IMR-90 (cell line): Measurements from ENCODE around the gene CPAMD8. TPM values are rescaled to one million over a fixed set of nuclear protein-coding genes. Genes with fewer than 3 reads are reported as not detected.

Experiments used
- ATAC-seq: fragments of 200-7000 bp; cut with Tn5 transposase; 2 replicates; pipeline ENCODE4 v1.9.1; 2020; ENCODE audit warnings: low read depth, mild to moderate bottlenecking, moderate library complexity
- BruUV-seq: library from RNA; stranded (reverse); fragments of 400-500 nt; replicated peaks from 2 replicates; lab custom pipeline; 2021; lab: Mats Ljungman, UMichigan
- CTCF ChIA-PET: fragments of 300-600 bp; formaldehyde crosslinking; extraction: SDS; loops from one replicate; lab custom pipeline; 2021; ENCODE audit warnings: antibody characterized with exemption; lab: Yijun Ruan, JAX
- POLR2A ChIA-PET: fragments of 300-600 bp; sonication (Branson Sonifier 250); formaldehyde crosslinking; loops from one replicate; lab custom pipeline; 2022; ENCODE audit warnings: antibody characterized with exemption; ENCODE audit not compliant: unreplicated experiment; lab: Charles Lee
- DNase-seq: peaks from one replicate; pipeline ENCODE4 v3.0.0; 2013
- H2AFZ ChIP-seq: replicated peaks from 2 replicates; pipeline ENCODE3; 2013; ENCODE audit warnings: low read length, mild to moderate bottlenecking; ENCODE audit not compliant: poor library complexity
- H2AK5ac ChIP-seq: 2 replicates; pipeline ENCODE4 v1.6.1; 2013; ENCODE audit warnings: low read depth, low read length, inconsistent platforms
- H2AK9ac ChIP-seq: replicated peaks from 2 replicates; pipeline ENCODE3; 2013; ENCODE audit warnings: mild to moderate bottlenecking, low read depth, low read length, moderate library complexity; ENCODE audit not compliant: poor library complexity
- H2BK120ac ChIP-seq: 2 replicates; pipeline ENCODE4 v1.6.1; 2013; ENCODE audit warnings: low read depth, low read length, inconsistent platforms
- H2BK15ac ChIP-seq: 3 replicates; pipeline ENCODE4 v1.6.1; 2013; ENCODE audit warnings: low read depth, low read length, inconsistent platforms
- H2BK20ac ChIP-seq: 2 replicates; pipeline ENCODE4 v1.6.1; 2013; ENCODE audit warnings: low read depth, mild to moderate bottlenecking, inconsistent platforms, low read length, moderate library complexity
- H2BK5ac ChIP-seq: 2 replicates; pipeline ENCODE4 v1.6.1; 2013; ENCODE audit warnings: mild to moderate bottlenecking, low read depth, low read length, inconsistent platforms; ENCODE audit not compliant: poor library complexity, severe bottlenecking
- H3K14ac ChIP-seq: replicated peaks from 2 replicates; pipeline ENCODE4 v1.6.1; 2013; ENCODE audit warnings: low read depth, low read length, inconsistent platforms
- H3K18ac ChIP-seq: 2 replicates; pipeline ENCODE4 v1.6.1; 2013; ENCODE audit warnings: low read depth, low read length, control low read depth
- H3K23ac ChIP-seq: 2 replicates; pipeline ENCODE4 v1.6.1; 2013; ENCODE audit warnings: low read depth, low read length, inconsistent platforms
- H3K27ac ChIP-seq: 2 replicates; pipeline ENCODE4 v1.5.1; 2013; ENCODE audit warnings: mild to moderate bottlenecking, control low read depth, low read length; ENCODE audit not compliant: insufficient read depth
- H3K27me3 ChIP-seq: 2 replicates; pipeline ENCODE4 v1.6.1; 2013; ENCODE audit warnings: low read length; ENCODE audit not compliant: control insufficient read depth, insufficient read depth
- H3K36me3 ChIP-seq: 2 replicates; pipeline ENCODE4 v1.6.1; 2013; ENCODE audit warnings: low read length, mixed read lengths; ENCODE audit not compliant: control insufficient read depth, insufficient read depth
- H3K4ac ChIP-seq: 2 replicates; pipeline ENCODE4 v1.6.1; 2013; ENCODE audit warnings: low read depth, low read length, inconsistent platforms
- H3K4me1 ChIP-seq: 2 replicates; pipeline ENCODE4 v1.6.1; 2013; ENCODE audit warnings: low read length, mixed read lengths; ENCODE audit not compliant: control insufficient read depth, insufficient read depth
- H3K4me2 ChIP-seq: 2 replicates; pipeline ENCODE4 v1.6.1; 2013; ENCODE audit warnings: low read depth, mild to moderate bottlenecking, control low read depth, low read length, moderate library complexity
- H3K4me3 ChIP-seq: 2 replicates; pipeline ENCODE4 v1.5.1; 2013; ENCODE audit warnings: low read depth, mild to moderate bottlenecking, control low read depth, low read length, moderate library complexity; ENCODE audit not compliant: insufficient read depth
- H3K56ac ChIP-seq: 2 replicates; pipeline ENCODE4 v1.6.1; 2013; ENCODE audit warnings: low read length, inconsistent platforms; ENCODE audit not compliant: insufficient read depth; ENCODE audit errors: extremely low read depth
- H3K79me1 ChIP-seq, 2 experiments: 2 replicates each; pipeline ENCODE4 v1.6.1; 2013; ENCODE audit warnings: low read length in 2 of 2, inconsistent platforms in 1 of 2, low read depth in 1 of 2
- H3K9ac ChIP-seq: 2 replicates; pipeline ENCODE4 v1.6.1; 2013; ENCODE audit warnings: low read depth, low read length, control low read depth
- H3K9me1 ChIP-seq: 2 replicates; pipeline ENCODE4 v1.6.1; 2013; ENCODE audit warnings: low read length, inconsistent platforms; ENCODE audit not compliant: insufficient read depth
- H3K9me3 ChIP-seq: 2 replicates; pipeline ENCODE4 v1.6.1; 2013; ENCODE audit warnings: low read length; ENCODE audit not compliant: control insufficient read depth, insufficient read depth
- H4K20me1 ChIP-seq: 2 replicates; pipeline ENCODE4 v1.6.1; 2013; ENCODE audit warnings: low read length, inconsistent platforms; ENCODE audit not compliant: insufficient read depth
- H4K5ac ChIP-seq: 2 replicates; pipeline ENCODE4 v1.6.1; 2013; ENCODE audit warnings: mild to moderate bottlenecking, low read depth, low read length, control low read depth
- H4K8ac ChIP-seq, 2 experiments: 2 replicates each; pipeline ENCODE4 v1.6.1; 2013; ENCODE audit warnings: low read depth in 2 of 2, low read length in 2 of 2, control low read depth in 1 of 2, inconsistent platforms in 1 of 2
- H4K91ac ChIP-seq: 2 replicates; pipeline ENCODE4 v1.6.1; 2013; ENCODE audit warnings: low read depth, low read length, inconsistent platforms; ENCODE audit not compliant: insufficient read depth
- SMC3 ChIP-seq: fragments of 150-350 bp; IDR thresholded peaks from 2 replicates; pipeline ENCODE4 v1.6.1; 2016; ENCODE audit warnings: low read depth, mild to moderate bottlenecking, antibody characterized with exemption, low read length, moderate library complexity
- WGBS, 2 experiments: methylation state at CpG; one replicate each; pipeline versions ENCODE4 v1.1.5 to v1.1.7; 2013; ENCODE audit warnings: missing lambda C conversion rate in 2 of 2; ENCODE audit not compliant: insufficient read length in 1 of 2; ENCODE audit errors: extremely low coverage in 2 of 2; 5-methylcytosine and 5-hydroxymethylcytosine counted together
- dilution Hi-C: fragments of 300-500 bp; cut with HindIII; formaldehyde crosslinking; loops from one replicate; pipeline ENCODE4 v1.14.3; 2018; ENCODE audit warnings: low sequenced_read_pairs; ENCODE audit not compliant: unreplicated experiment
- in situ Hi-C: fragments of 300-500 bp; cut with MboI; formaldehyde crosslinking; loops from 3 replicates; pipeline ENCODE4 v1.14.3; 2019; ENCODE audit warnings: low sequenced_read_pairs, inconsistent platforms, mixed read lengths
- intact Hi-C: fragments of 100-400 bp; cut with micrococcal nuclease; formaldehyde crosslinking; loops from 2 replicates; pipeline ENCODE4 v1.10.0; 2022
- polyA plus RNA-seq, 3 experiments: library from polyadenylated mRNA; depleted of rRNA; stranded (reverse); fragments of >200 nt; gene quantifications; 2 replicates each; pipeline ENCODE4 v1.2.3, GENCODE V29; 2012; ENCODE audit warnings: low replicate concordance in 1 of 3
- total RNA-seq: library from RNA; depleted of rRNA; stranded (reverse); fragments of >200 nt; gene quantifications from 2 replicates; pipeline ENCODE4 v1.2.3, GENCODE V29; 2012
- TF ChIP-seq, protein P1 (sequence below): conservative IDR thresholded peaks from 2 replicates; pipeline ENCODE4 v1.5.1; 2012; ENCODE audit warnings: mild to moderate bottlenecking, low read depth, low read length, improper control_type of control experiment

CPAMD8 gene
- total and polyA plus RNA-seq, 2 of the 4 experiments (the other 2 are of a cell fraction), result 0.36 to 0.79 TPM

DNA sequence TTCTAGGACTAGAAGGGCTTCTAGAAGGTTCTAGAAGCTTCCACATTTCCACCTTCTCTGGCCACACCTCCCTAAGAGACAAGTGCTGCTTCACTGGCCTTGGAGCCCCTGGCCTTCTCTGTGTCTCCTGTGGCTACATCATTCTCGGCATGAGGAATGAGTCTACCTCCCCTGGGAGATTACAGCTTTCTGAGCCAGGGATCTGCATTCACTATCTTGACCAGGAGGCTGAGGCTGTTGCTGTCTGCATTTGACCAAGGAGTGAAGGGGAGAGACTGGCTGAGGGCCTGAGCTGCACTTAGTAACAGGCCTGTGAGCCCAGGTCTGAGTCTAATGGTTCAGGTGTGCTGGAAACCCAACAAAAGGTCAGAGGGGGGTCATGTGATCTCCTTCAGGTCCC lies 5.3 kb downstream of the CPAMD8 start:
- dilution Hi-C loops (no loop called here), in situ Hi-C loops (no loop called here), intact Hi-C loops (no loop called here)
- Histone ChIP-seq H3K18ac (no peak overlapping the region), H3K27me3 (peaks cover 33% of the 10 kb centered on the region), H2BK5ac (no peak overlapping the region), H3K9me3 (peaks cover 12% of the 10 kb centered on the region), H4K91ac (no peak overlapping the region), H4K20me1 (no peaks in the 10 kb centered on the region), H3K4me2 (no peak overlapping the region), H3K9me1 (no peaks in the 10 kb centered on the region), H3K27ac (no peak overlapping the region), H4K5ac (no peak overlapping the region), H3K9ac (no peak overlapping the region), H3K56ac (no peak overlapping the region), H2AFZ (no peak overlapping the region), H3K4me1 (peaks cover 2% of the 10 kb centered on the region; the same call in 1 of the 2 replicates), H3K23ac (no peak overlapping the region), H3K4ac (no peak overlapping the region), H3K14ac (no peak overlapping the region), H4K8ac (no peak overlapping the region), H2BK15ac (no peak overlapping the region), H2BK120ac (no peak overlapping the region), H3K79me1 (no peaks in the 10 kb centered on the region), H2AK9ac (no peak overlapping the region), H2AK5ac (no peak overlapping the region), H2BK20ac (no peak overlapping the region), H3K36me3 (no peaks in the 10 kb centered on the region), H3K4me3 (no peak overlapping the region)
- POLR2A ChIA-PET, result no interaction called here
- CTCF ChIA-PET, result no interaction called here
- no TSS peak for BruUV-seq
- TF ChIP-seq, protein P1, sequence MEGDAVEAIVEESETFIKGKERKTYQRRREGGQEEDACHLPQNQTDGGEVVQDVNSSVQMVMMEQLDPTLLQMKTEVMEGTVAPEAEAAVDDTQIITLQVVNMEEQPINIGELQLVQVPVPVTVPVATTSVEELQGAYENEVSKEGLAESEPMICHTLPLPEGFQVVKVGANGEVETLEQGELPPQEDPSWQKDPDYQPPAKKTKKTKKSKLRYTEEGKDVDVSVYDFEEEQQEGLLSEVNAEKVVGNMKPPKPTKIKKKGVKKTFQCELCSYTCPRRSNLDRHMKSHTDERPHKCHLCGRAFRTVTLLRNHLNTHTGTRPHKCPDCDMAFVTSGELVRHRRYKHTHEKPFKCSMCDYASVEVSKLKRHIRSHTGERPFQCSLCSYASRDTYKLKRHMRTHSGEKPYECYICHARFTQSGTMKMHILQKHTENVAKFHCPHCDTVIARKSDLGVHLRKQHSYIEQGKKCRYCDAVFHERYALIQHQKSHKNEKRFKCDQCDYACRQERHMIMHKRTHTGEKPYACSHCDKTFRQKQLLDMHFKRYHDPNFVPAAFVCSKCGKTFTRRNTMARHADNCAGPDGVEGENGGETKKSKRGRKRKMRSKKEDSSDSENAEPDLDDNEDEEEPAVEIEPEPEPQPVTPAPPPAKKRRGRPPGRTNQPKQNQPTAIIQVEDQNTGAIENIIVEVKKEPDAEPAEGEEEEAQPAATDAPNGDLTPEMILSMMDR, result no peak
- TF ChIP-seq SMC3, result no peak
- DNase-seq (no peak), ATAC-seq (no peak)
- 27% methylated on average over 1 of the region's 1 CpG; no CpG with 5 or more reads in 1 of the 2 experiments for WGBS, 2 experiments
